Erythroblast (primary cell): Measurements from ENCODE around the gene PF4V1.

Experiments used
- DNase-seq, 2 experiments: peaks; one replicate each; lab custom pipeline; 2025; lab: John Stamatoyannopoulos, UW
- GATA1 ChIP-seq: IDR thresholded peaks from 2 replicates; pipeline ENCODE4 v1.6.1; 2011; ENCODE audit warnings: low read depth, mild to moderate bottlenecking, control low read depth, low read length, moderate library complexity
- POLR2A ChIP-seq: IDR thresholded peaks from 2 replicates; pipeline ENCODE4 v1.6.1; 2011; ENCODE audit warnings: mild to moderate bottlenecking, low read length

The PF4V1 gene

GRCh38 chr4:73853246-73853704 lies at the start of gene PF4V1:
Gene PF4V1, plus strand, starts transcription at chr4:73853296. Its CDS starts 67 bp downstream, at chr4:73853363.
- TF ChIP-seq GATA1 (no peak), POLR2A (no peak)
- DNase-seq = no peak

- TF ChIP-seq GATA1 = no peak
- no peak for TF ChIP-seq POLR2A
- no peak for DNase-seq
These were observed 42.9 kb upstream of the PF4V1 start for GRCh38 chr4:73810191-73810590.

- DNase-seq = no peak
- TF ChIP-seq POLR2A = no peak
- no peak for TF ChIP-seq GATA1
These were observed 41.3 kb upstream of the PF4V1 start for GRCh38 chr4:73811841-73812240.

- TF ChIP-seq POLR2A = no peak
- no peak for TF ChIP-seq GATA1
- DNase-seq = no peak
These were observed 38.4 kb upstream of the PF4V1 start for GRCh38 chr4:73814679-73815078.

- DNase-seq = no peak
- TF ChIP-seq GATA1 (no peak), POLR2A (no peak)
These were observed 38.0 kb upstream of the PF4V1 start for GRCh38 chr4:73815145-73815544.

GRCh38 chr4:73816814-73817213 lies 36.3 kb upstream of the PF4V1 start:
- no peak for DNase-seq
- TF ChIP-seq GATA1 (no peak), POLR2A (no peak)

GRCh38 chr4:73817341-73817740 lies 35.8 kb upstream of the PF4V1 start:
- DNase-seq = no peak
- no peak for TF ChIP-seq GATA1
- TF ChIP-seq POLR2A = no peak

GRCh38 chr4:73821325-73821724 lies 31.8 kb upstream of the PF4V1 start:
- no peak for DNase-seq
- TF ChIP-seq POLR2A = no peak
- TF ChIP-seq GATA1 = no peak

- DNase-seq = no peak
- TF ChIP-seq GATA1 = no peak
- no peak for TF ChIP-seq POLR2A
These were observed 30.7 kb upstream of the PF4V1 start for GRCh38 chr4:73822389-73822788.

GRCh38 chr4:73822812-73823504 lies 30.1 kb upstream of the PF4V1 start:
- DNase-seq = no peak
- TF ChIP-seq GATA1 (no peak), POLR2A (no peak)

- no peak for DNase-seq
- TF ChIP-seq POLR2A = no peak
- no peak for TF ChIP-seq GATA1
These were observed 29.3 kb upstream of the PF4V1 start for GRCh38 chr4:73823760-73824159.

GRCh38 chr4:73828956-73829355 lies 24.1 kb upstream of the PF4V1 start:
- no peak for DNase-seq

GRCh38 chr4:73831569-73831968 lies 21.5 kb upstream of the PF4V1 start:
- no peak for TF ChIP-seq POLR2A
- TF ChIP-seq GATA1 = no peak

More at GRCh38 chr4:73828956-73829355, 24.1 kb upstream of the PF4V1 start:
- TF ChIP-seq POLR2A (no peak), GATA1 (no peak)

GRCh38 chr4:73832651-73833237 lies 20.4 kb upstream of the PF4V1 start:
- DNase-seq = peak; percentile 35 to 49
- no peak for TF ChIP-seq GATA1
- no peak for TF ChIP-seq POLR2A

More at GRCh38 chr4:73831569-73831968, 21.5 kb upstream of the PF4V1 start:
- DNase-seq = no peak
